A549 (cell line): ENCODE data around the gene C1GALT1.

ENCODE experiments used
- CTCF ChIP-seq: fragments of >200 bp; sonication (Bioruptor Twin); formaldehyde crosslinking; IDR thresholded peaks from 3 replicates; pipeline ENCODE4 v1.5.1; 2016
- EP300 ChIP-seq, 2 experiments: fragments of >200 bp; sonication (Bioruptor Twin); formaldehyde crosslinking; IDR thresholded peaks; 2 replicates in 1 of 2; 3 replicates in 1 of 2; pipeline ENCODE4 v1.6.1; 2016 to 2017

GRCh38 chr7:7178081-7178480 is 4.3 kb upstream of the C1GALT1 start:
- no peak for TF ChIP-seq CTCF
- no peak for TF ChIP-seq EP300 (IDR thresholded peaks at IDR 0.05)
